Measurements from ENCODE around the gene SCP2. TPM values are rescaled to one million over a fixed set of nuclear protein-coding genes. Genes with fewer than 3 reads are reported as not detected.
"Not testable (repeated sequence)": the region's sequence is repeated elsewhere in the genome, so short reads cannot be mapped to it uniquely, and the experiment has no call there.

The SCP2 gene
- total RNA-seq, 5 donors from 2014 or later (not counting 1 experiment from before 2014, with no cell fraction given), result 46.5 to 63.9 (median 51.8) TPM

GRCh38 chr1:52947490-52947889, 20.4 kb downstream of the SCP2 start:
- H3K4me1 ChIP-seq (ENCODE audit: control insufficient read depth in 1 of 2, extremely low read depth in 1 of 2, insufficient read depth in 2 of 2, low read length in 2 of 2), result no peaks in the 10 kb centered on the region
- H3K36me3 ChIP-seq (ENCODE audit: control insufficient read depth in 2 of 2, extremely low read depth in 1 of 2, insufficient read depth in 1 of 2, low read length in 1 of 2), result peaks cover 0 to 5% of the 10 kb centered on the region in 2 donors
- Mint-ChIP-seq H3K4me1 (no peaks in the 10 kb centered on the region), H3K36me3 (peaks cover 21% of the 10 kb centered on the region), H3K4me3 (no peak overlapping the region), H3K27ac (no peak overlapping the region), H3K27me3 (no peaks in the 10 kb centered on the region), H3K9me3 (no peaks in the 10 kb centered on the region)
- DNase-seq (no peak), ATAC-seq (replicated peaks in 1 of 4) (no peak)
- H3K4me3 ChIP-seq (ENCODE audit: control insufficient read depth in 1 of 2, extremely low read depth in 1 of 2, low read length in 1 of 2), result no peak overlapping the region
- POLR2A ChIA-PET, result interaction anchor here in 1 of 2 donors (0.6 to 1.1 kb wide), 2 partner anchors 22 to 81 kb away, joined by 4 to 17 read pairs; no protein-coding TSS in a partner anchor
- H3K27me3 ChIP-seq (replicated peaks in 1 of 2; ENCODE audit: control insufficient read depth in 2 of 2, extremely low read depth in 1 of 2, insufficient read depth in 2 of 2, low read length in 1 of 2), result no peaks in the 10 kb centered on the region
- CTCF ChIA-PET, result interaction anchor here in 1 of 2 donors (0.7 kb wide), 1 partner anchor 65 kb away, joined by 4 read pairs; no protein-coding TSS in a partner anchor
- WGBS (ENCODE audit: insufficient coverage), result no CpG with 5 or more reads among the region's 1 CpG
- H3K27ac ChIP-seq (ENCODE audit: low read length), result no peak overlapping the region
- H3K9me3 ChIP-seq, result no peaks in the 10 kb centered on the region

GRCh38 chr1:52949602-52950001, 22.5 kb downstream of the SCP2 start:
- POLR2A ChIA-PET; H3K27ac Mint-ChIP-seq; H3K4me1 Mint-ChIP-seq; H3K9me3 ChIP-seq; H3K27me3 ChIP-seq (replicated peaks in 1 of 2; ENCODE audit: control insufficient read depth in 2 of 2, extremely low read depth in 1 of 2, insufficient read depth in 2 of 2, low read length in 1 of 2); H3K27me3 Mint-ChIP-seq; H3K36me3 ChIP-seq (ENCODE audit: control insufficient read depth in 2 of 2, extremely low read depth in 1 of 2, insufficient read depth in 1 of 2, low read length in 1 of 2); H3K4me3 ChIP-seq (ENCODE audit: control insufficient read depth in 1 of 2, extremely low read depth in 1 of 2, low read length in 1 of 2); H3K27ac ChIP-seq (ENCODE audit: low read length); H3K4me3 Mint-ChIP-seq; H3K9me3 Mint-ChIP-seq; CTCF ChIA-PET; ATAC-seq (replicated peaks in 1 of 4); DNase-seq; H3K4me1 ChIP-seq (ENCODE audit: control insufficient read depth in 1 of 2, extremely low read depth in 1 of 2, insufficient read depth in 2 of 2, low read length in 2 of 2): not testable (repeated sequence)
- H3K36me3 Mint-ChIP-seq, result peaks cover 27% of the 10 kb centered on the region

GRCh38 chr1:52952112-52952511, 25.0 kb downstream of the SCP2 start:
- ChIA-PET POLR2A (no interaction called here), CTCF (no interaction called here)
- H3K9me3 ChIP-seq, result no peaks in the 10 kb centered on the region
- H3K27me3 ChIP-seq (replicated peaks in 1 of 2; ENCODE audit: control insufficient read depth in 2 of 2, extremely low read depth in 1 of 2, insufficient read depth in 2 of 2, low read length in 1 of 2), result no peaks in the 10 kb centered on the region
- WGBS (ENCODE audit: insufficient coverage), result no CpG with 5 or more reads among the region's 2 CpGs
- H3K4me1 ChIP-seq (ENCODE audit: control insufficient read depth in 1 of 2, extremely low read depth in 1 of 2, insufficient read depth in 2 of 2, low read length in 2 of 2), result no peaks in the 10 kb centered on the region
- ATAC-seq (replicated peaks in 1 of 4), result no peak
- H3K4me3 ChIP-seq (ENCODE audit: control insufficient read depth in 1 of 2, extremely low read depth in 1 of 2, low read length in 1 of 2), result no peak overlapping the region
- H3K36me3 ChIP-seq (ENCODE audit: control insufficient read depth in 2 of 2, extremely low read depth in 1 of 2, insufficient read depth in 1 of 2, low read length in 1 of 2), result peaks cover 0 to 6% of the 10 kb centered on the region in 2 donors
- no peak overlapping the region for H3K4me3 Mint-ChIP-seq
- no peak for DNase-seq
- H3K27me3 Mint-ChIP-seq, result no peaks in the 10 kb centered on the region
- no peaks in the 10 kb centered on the region for H3K9me3 Mint-ChIP-seq
- peaks cover 0 to 2% (median 0%) of the 10 kb centered on the region in 3 donors for H3K4me1 Mint-ChIP-seq
- no peak overlapping the region for H3K27ac Mint-ChIP-seq
- H3K27ac ChIP-seq (ENCODE audit: low read length), result no peak overlapping the region
- H3K36me3 Mint-ChIP-seq, result peaks cover 35% of the 10 kb centered on the region

GRCh38 chr1:52955129-52955970, 28.3 kb downstream of the SCP2 start:
- no peaks in the 10 kb centered on the region for H3K4me1 ChIP-seq (ENCODE audit: control insufficient read depth in 1 of 2, extremely low read depth in 1 of 2, insufficient read depth in 2 of 2, low read length in 2 of 2)
- Mint-ChIP-seq H3K27ac (no peak overlapping the region), H3K9me3 (no peaks in the 10 kb centered on the region), H3K27me3 (no peaks in the 10 kb centered on the region), H3K36me3 (peaks cover 31% of the 10 kb centered on the region), H3K4me1 (peaks cover 0 to 2% (median 0%) of the 10 kb centered on the region in 3 donors), H3K4me3 (no peak overlapping the region)
- DNase-seq (no peak), ATAC-seq (replicated peaks in 1 of 4) (no peak)
- no peaks in the 10 kb centered on the region for H3K9me3 ChIP-seq
- H3K4me3 ChIP-seq (ENCODE audit: control insufficient read depth in 1 of 2, extremely low read depth in 1 of 2, low read length in 1 of 2), result no peak overlapping the region
- POLR2A ChIA-PET, result no interaction called here
- peaks cover 4 to 6% of the 10 kb centered on the region in 2 donors for H3K36me3 ChIP-seq (ENCODE audit: control insufficient read depth in 2 of 2, extremely low read depth in 1 of 2, insufficient read depth in 1 of 2, low read length in 1 of 2)
- no peak overlapping the region for H3K27ac ChIP-seq (ENCODE audit: low read length)
- WGBS (ENCODE audit: insufficient coverage), result 0% methylated on average over 1 of the region's 6 CpGs
- CTCF ChIA-PET, result no interaction called here
- no peaks in the 10 kb centered on the region for H3K27me3 ChIP-seq (replicated peaks in 1 of 2; ENCODE audit: control insufficient read depth in 2 of 2, extremely low read depth in 1 of 2, insufficient read depth in 2 of 2, low read length in 1 of 2)

GRCh38 chr1:52963101-52963500, 36.0 kb downstream of the SCP2 start:
- H3K27ac ChIP-seq (ENCODE audit: low read length), result no peak overlapping the region
- H3K4me3 ChIP-seq (ENCODE audit: control insufficient read depth in 1 of 2, extremely low read depth in 1 of 2, low read length in 1 of 2), result no peak overlapping the region
- Mint-ChIP-seq H3K27me3 (no peaks in the 10 kb centered on the region), H3K4me3 (no peak overlapping the region), H3K4me1 (no peaks in the 10 kb centered on the region), H3K9me3 (no peaks in the 10 kb centered on the region), H3K27ac (no peak overlapping the region), H3K36me3 (peaks cover 39% of the 10 kb centered on the region)
- POLR2A ChIA-PET, result no interaction called here
- CTCF ChIA-PET, result no interaction called here
- H3K36me3 ChIP-seq (ENCODE audit: control insufficient read depth in 2 of 2, extremely low read depth in 1 of 2, insufficient read depth in 1 of 2, low read length in 1 of 2), result peaks cover 4% of the 10 kb centered on the region in 2 donors
- ATAC-seq (replicated peaks in 1 of 4) (no peak), DNase-seq (no peak)
- WGBS (ENCODE audit: insufficient coverage), result no CpG with 5 or more reads among the region's 2 CpGs
- no peaks in the 10 kb centered on the region for H3K4me1 ChIP-seq (ENCODE audit: control insufficient read depth in 1 of 2, extremely low read depth in 1 of 2, insufficient read depth in 2 of 2, low read length in 2 of 2)
- no peaks in the 10 kb centered on the region for H3K9me3 ChIP-seq
- no peaks in the 10 kb centered on the region for H3K27me3 ChIP-seq (replicated peaks in 1 of 2; ENCODE audit: control insufficient read depth in 2 of 2, extremely low read depth in 1 of 2, insufficient read depth in 2 of 2, low read length in 1 of 2)

GRCh38 chr1:52967666-52968065, 40.6 kb downstream of the SCP2 start:
- CTCF ChIA-PET, result no interaction called here
- Mint-ChIP-seq H3K4me3 (no peak overlapping the region), H3K27ac (no peak overlapping the region), H3K4me1 (no peaks in the 10 kb centered on the region), H3K36me3 (peaks cover 17% of the 10 kb centered on the region), H3K9me3 (no peaks in the 10 kb centered on the region), H3K27me3 (no peaks in the 10 kb centered on the region)
- WGBS (ENCODE audit: insufficient coverage), result 67% methylated on average over 1 of the region's 3 CpGs
- Histone ChIP-seq H3K27ac (ENCODE audit: low read length) (no peak overlapping the region), H3K4me3 (ENCODE audit: control insufficient read depth in 1 of 2, extremely low read depth in 1 of 2, low read length in 1 of 2) (no peak overlapping the region), H3K4me1 (ENCODE audit: control insufficient read depth in 1 of 2, extremely low read depth in 1 of 2, insufficient read depth in 2 of 2, low read length in 2 of 2) (no peaks in the 10 kb centered on the region), H3K9me3 (no peaks in the 10 kb centered on the region), H3K36me3 (ENCODE audit: control insufficient read depth in 2 of 2, extremely low read depth in 1 of 2, insufficient read depth in 1 of 2, low read length in 1 of 2) (no peaks in the 10 kb centered on the region), H3K27me3 (replicated peaks in 1 of 2; ENCODE audit: control insufficient read depth in 2 of 2, extremely low read depth in 1 of 2, insufficient read depth in 2 of 2, low read length in 1 of 2) (no peaks in the 10 kb centered on the region)
- ATAC-seq (replicated peaks in 1 of 4), result no peak
- no peak for DNase-seq
- POLR2A ChIA-PET, result no interaction called here
